ENCODE measurements around the gene FABP1. TPM values are rescaled to one million over a fixed set of nuclear protein-coding genes. Genes with fewer than 3 reads are reported as not detected.

The FABP1 gene
- total RNA-seq, 1 donor from 2014 or later: not detected

DNA sequence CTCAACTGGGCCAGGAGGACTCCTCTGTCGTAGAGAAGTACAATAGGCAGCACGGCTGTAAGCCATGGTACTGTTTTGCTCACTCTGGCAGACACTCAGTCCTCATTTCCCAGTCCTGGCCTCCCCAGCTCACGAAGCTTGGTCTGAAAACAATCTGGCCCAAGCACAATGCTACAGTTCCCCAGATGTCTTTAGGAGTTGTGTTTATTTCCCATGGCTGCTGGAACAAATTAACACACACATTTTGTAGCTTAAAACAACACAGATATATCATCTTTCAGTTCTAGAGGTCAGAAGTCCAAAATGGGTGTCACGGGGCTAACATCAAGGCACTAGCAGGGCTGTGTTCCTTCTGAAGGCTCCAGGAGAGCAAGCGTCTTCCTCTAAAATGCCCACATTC is 13.0 kb downstream of the FABP1 start:
- TF ChIP-seq, protein P1, sequence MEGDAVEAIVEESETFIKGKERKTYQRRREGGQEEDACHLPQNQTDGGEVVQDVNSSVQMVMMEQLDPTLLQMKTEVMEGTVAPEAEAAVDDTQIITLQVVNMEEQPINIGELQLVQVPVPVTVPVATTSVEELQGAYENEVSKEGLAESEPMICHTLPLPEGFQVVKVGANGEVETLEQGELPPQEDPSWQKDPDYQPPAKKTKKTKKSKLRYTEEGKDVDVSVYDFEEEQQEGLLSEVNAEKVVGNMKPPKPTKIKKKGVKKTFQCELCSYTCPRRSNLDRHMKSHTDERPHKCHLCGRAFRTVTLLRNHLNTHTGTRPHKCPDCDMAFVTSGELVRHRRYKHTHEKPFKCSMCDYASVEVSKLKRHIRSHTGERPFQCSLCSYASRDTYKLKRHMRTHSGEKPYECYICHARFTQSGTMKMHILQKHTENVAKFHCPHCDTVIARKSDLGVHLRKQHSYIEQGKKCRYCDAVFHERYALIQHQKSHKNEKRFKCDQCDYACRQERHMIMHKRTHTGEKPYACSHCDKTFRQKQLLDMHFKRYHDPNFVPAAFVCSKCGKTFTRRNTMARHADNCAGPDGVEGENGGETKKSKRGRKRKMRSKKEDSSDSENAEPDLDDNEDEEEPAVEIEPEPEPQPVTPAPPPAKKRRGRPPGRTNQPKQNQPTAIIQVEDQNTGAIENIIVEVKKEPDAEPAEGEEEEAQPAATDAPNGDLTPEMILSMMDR (IDR thresholded peaks at IDR 0.05): no peak
- Histone ChIP-seq H3K27me3 (ENCODE audit: low read depth) (no peaks in the 10 kb centered on the region), H3K9me3 (no peaks in the 10 kb centered on the region), H3K27ac (no peak overlapping the region), H3K4me1 (no peaks in the 10 kb centered on the region), H3K4me3 (no peak overlapping the region), H3K36me3 (no peaks in the 10 kb centered on the region)
- ATAC-seq: no peak
- no peak for DNase-seq
- intact Hi-C loops (cut with DNase I): no loop called here

- intact Hi-C loops (cut with DNase I): no loop called here
- Histone ChIP-seq H3K27me3 (ENCODE audit: low read depth) (no peaks in the 10 kb centered on the region), H3K4me3 (no peak overlapping the region), H3K9me3 (no peaks in the 10 kb centered on the region), H3K27ac (no peak overlapping the region), H3K4me1 (no peaks in the 10 kb centered on the region), H3K36me3 (no peaks in the 10 kb centered on the region)
- DNase-seq: no peak
- ATAC-seq: no peak
- TF ChIP-seq, protein P1 (IDR thresholded peaks at IDR 0.05): no peak
Observed at GRCh38 chr2:88113069-88113468, 14.8 kb downstream of the FABP1 start.

DNA sequence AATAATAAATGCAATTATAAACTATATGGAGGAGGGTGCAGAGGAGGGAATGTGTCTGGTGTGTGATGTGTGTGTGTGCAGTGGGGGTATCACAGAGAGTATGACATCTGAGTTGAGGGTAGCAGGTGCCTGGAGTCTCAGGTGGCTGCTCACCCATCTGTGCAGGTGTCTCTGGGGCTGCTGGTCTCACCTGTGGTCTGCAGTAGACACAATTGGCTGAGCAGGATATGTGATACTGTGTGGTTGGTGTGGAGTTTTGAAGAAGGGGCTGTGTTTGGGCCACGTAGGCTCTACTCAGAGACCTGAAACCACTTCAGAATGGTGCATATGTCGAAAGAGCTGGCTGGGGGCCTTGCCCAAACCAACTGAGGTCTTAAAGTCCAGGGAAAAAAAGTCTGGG is 17.0 kb downstream of the FABP1 start:
- no peaks in the 10 kb centered on the region for H3K9me3 ChIP-seq
- ATAC-seq: no peak
- intact Hi-C loops (cut with DNase I): no loop called here

DNA sequence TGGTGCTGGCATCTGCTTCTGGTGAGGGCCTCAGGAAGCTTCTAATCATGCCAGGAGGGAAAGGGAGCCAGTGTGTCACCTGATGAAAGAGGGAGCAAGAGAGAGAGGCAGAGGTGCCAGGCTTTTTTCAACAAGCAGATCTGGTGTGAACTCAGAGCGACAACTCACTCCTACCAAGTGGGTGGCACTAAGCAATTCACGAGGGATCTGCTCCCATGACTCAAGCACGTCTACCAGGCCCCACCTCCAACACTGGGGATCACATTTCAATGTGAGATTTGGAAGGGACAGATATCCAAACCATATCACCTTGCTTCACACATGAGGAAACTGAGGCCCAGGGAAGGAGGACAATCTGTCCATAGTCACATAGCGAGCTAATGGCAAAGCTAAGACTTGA is 19.1 kb downstream of the FABP1 start:
- H3K27me3 ChIP-seq (ENCODE audit: low read depth): no peaks in the 10 kb centered on the region
- ATAC-seq: no peak
- DNase-seq: no peak
- H3K36me3 ChIP-seq: no peaks in the 10 kb centered on the region
- H3K9me3 ChIP-seq: no peaks in the 10 kb centered on the region
- no peak overlapping the region for H3K4me3 ChIP-seq
- H3K4me1 ChIP-seq: no peaks in the 10 kb centered on the region
- intact Hi-C loops (cut with DNase I): no loop called here
- TF ChIP-seq, protein P1 (IDR thresholded peaks at IDR 0.05): no peak
- H3K27ac ChIP-seq: no peak overlapping the region

More for the DNA sequence above, 17.0 kb downstream of the FABP1 start:
- no peaks in the 10 kb centered on the region for H3K36me3 ChIP-seq
- TF ChIP-seq, protein P1 (IDR thresholded peaks at IDR 0.05): no peak
- H3K4me1 ChIP-seq: no peaks in the 10 kb centered on the region
- H3K4me3 ChIP-seq: no peak overlapping the region
- no peaks in the 10 kb centered on the region for H3K27me3 ChIP-seq (ENCODE audit: low read depth)
- no peak for DNase-seq
- H3K27ac ChIP-seq: no peak overlapping the region

DNA sequence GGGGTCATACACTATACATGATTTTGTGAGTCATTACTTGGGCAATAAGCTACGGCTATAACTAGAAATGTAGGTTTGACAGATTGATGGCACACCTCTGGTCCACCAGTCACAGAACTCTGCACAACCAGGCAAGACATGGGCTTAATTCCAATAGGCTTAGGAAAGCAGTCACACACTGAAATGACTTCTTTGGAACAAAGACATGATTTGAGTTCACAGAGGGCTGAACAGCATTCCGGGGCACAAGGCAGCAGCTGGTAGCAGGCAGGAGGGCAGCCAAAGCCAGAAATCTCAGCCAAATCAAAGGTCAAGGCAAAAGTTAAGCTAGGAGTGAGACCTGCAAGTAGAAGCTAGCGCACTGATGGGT is 27.4 kb downstream of the FABP1 start:
- TF ChIP-seq, protein P1 (IDR thresholded peaks at IDR 0.05): no peak
- no peak overlapping the region for H3K4me3 ChIP-seq

More for the DNA sequence above, 27.4 kb downstream of the FABP1 start:
- DNase-seq: no peak
- no peak for ATAC-seq
- Histone ChIP-seq H3K4me1 (no peaks in the 10 kb centered on the region), H3K27me3 (ENCODE audit: low read depth) (no peaks in the 10 kb centered on the region), H3K36me3 (no peaks in the 10 kb centered on the region), H3K27ac (no peak overlapping the region), H3K9me3 (no peaks in the 10 kb centered on the region)
- intact Hi-C loops (cut with DNase I): no loop called here

Measured in lower lobe of right lung (tissue), 2 donors.